H1 (cell line): ENCODE data around the gene LYPD3. TPM values are rescaled to one million over a fixed set of nuclear protein-coding genes. Genes with fewer than 3 reads are reported as not detected.

Experiments
- CTCF ChIA-PET: fragments of 300-600 bp; sonication (Branson Sonifier 250); formaldehyde crosslinking; loops from one replicate; lab custom pipeline; 2021; ENCODE audit not compliant: partially characterized antibody; lab: Charles Lee
- POLR2A ChIA-PET: fragments of 300-600 bp; sonication (Branson Sonifier 250); formaldehyde crosslinking; loops from one replicate; lab custom pipeline; 2021; ENCODE audit warnings: inconsistent platforms; ENCODE audit not compliant: partially characterized antibody; lab: Charles Lee
- DNase-seq, 2 experiments: peaks; one replicate each; pipeline versions ENCODE4 v3.0.0 to v3.0.0-alpha.2; 2010 to 2022; ENCODE audit warnings: low spot score in 2 of 2, low read depth in 1 of 2, mixed read lengths in 1 of 2
- FAIRE-seq: peaks from 2 replicates; lab custom pipeline; 2011; peaks lifted over from hg19 to GRCh38; lab: Jason Lieb, UNC
- H2AFZ ChIP-seq: 2 replicates; pipeline ENCODE4 v1.8.1; 2012; ENCODE audit warnings: low read length, inconsistent platforms
- H2AK5ac ChIP-seq: 2 replicates; pipeline ENCODE4 v1.6.1; 2013; ENCODE audit warnings: low read depth, low read length
- H2BK120ac ChIP-seq: replicated peaks from 2 replicates; pipeline ENCODE3; 2013; ENCODE audit warnings: low read depth, low read length, inconsistent platforms
- H2BK12ac ChIP-seq: 2 replicates; pipeline ENCODE4 v1.6.1; 2013; ENCODE audit warnings: low read depth, low read length
- H2BK15ac ChIP-seq: 2 replicates; pipeline ENCODE4 v1.6.1; 2013; ENCODE audit warnings: low read length
- H2BK20ac ChIP-seq: 2 replicates; pipeline ENCODE4 v1.6.1; 2013; ENCODE audit warnings: low read length
- H2BK5ac ChIP-seq: 2 replicates; pipeline ENCODE4 v1.6.1; 2013; ENCODE audit warnings: low read depth, low read length
- H3K14ac ChIP-seq: 2 replicates; pipeline ENCODE4 v1.6.1; 2013; ENCODE audit warnings: inconsistent platforms; ENCODE audit not compliant: insufficient read length
- H3K18ac ChIP-seq: 2 replicates; pipeline ENCODE4 v1.6.1; 2013; ENCODE audit warnings: low read length; ENCODE audit errors: extremely low read depth
- H3K23ac ChIP-seq: 2 replicates; pipeline ENCODE4 v1.6.1; 2013; ENCODE audit warnings: inconsistent platforms; ENCODE audit not compliant: insufficient read length
- H3K23me2 ChIP-seq: 2 replicates; pipeline ENCODE4 v1.6.1; 2013; ENCODE audit warnings: low read depth, low read length
- H3K27ac ChIP-seq: 2 replicates; pipeline ENCODE4 v1.6.1; 2011; ENCODE audit warnings: low read depth, low read length, inconsistent platforms
- H3K27me3 ChIP-seq, 4 experiments: replicated peaks in 1 of 4; 1 replicate in 1 of 4; 2 replicates in 3 of 4; pipeline versions ENCODE4 v1.6.1 to v1.8.1; 2011 to 2013; ENCODE audit warnings: low read length in 3 of 4, mild to moderate bottlenecking in 3 of 4, inconsistent platforms in 2 of 4, mixed read lengths in 2 of 4, moderate library complexity in 1 of 4; ENCODE audit not compliant: control insufficient read depth in 3 of 4, insufficient read depth in 3 of 4; ENCODE audit errors: extremely low read depth in 1 of 4
- H3K36me3 ChIP-seq, 4 experiments: 2 replicates each; pipeline versions ENCODE4 v1.6.1 to v1.8.1; 2011 to 2013; ENCODE audit warnings: mild to moderate bottlenecking in 4 of 4, low read length in 3 of 4, moderate library complexity in 2 of 4, control low read depth in 1 of 4, inconsistent platforms in 1 of 4; ENCODE audit not compliant: insufficient read depth in 4 of 4, control insufficient read depth in 2 of 4
- H3K4ac ChIP-seq: replicated peaks from 2 replicates; pipeline ENCODE3; 2013; ENCODE audit warnings: low read length, low read depth, mixed read lengths, inconsistent platforms; ENCODE audit not compliant: insufficient read length
- H3K4me1 ChIP-seq, 4 experiments: replicated peaks in 1 of 4; 1 replicate in 1 of 4; 2 replicates in 3 of 4; pipeline versions ENCODE4 v1.6.1 to v1.8.1; 2011 to 2013; ENCODE audit warnings: low read length in 3 of 4, inconsistent platforms in 2 of 4, mixed read lengths in 1 of 4; ENCODE audit not compliant: insufficient read depth in 4 of 4, control insufficient read depth in 3 of 4
- H3K4me2 ChIP-seq, 2 experiments: 2 replicates each; pipeline versions ENCODE4 v1.6.1 to v1.8.1; 2011 to 2013; ENCODE audit warnings: low read depth in 2 of 2, low read length in 2 of 2, control low read depth in 1 of 2, inconsistent platforms in 1 of 2, mild to moderate bottlenecking in 1 of 2; ENCODE audit not compliant: insufficient read depth in 1 of 2
- H3K4me3 ChIP-seq, 4 experiments: fragments of 200-600, 300-600 bp in 1 of 4; sonication (generic), shearing (Covaris generic), sonication (Bioruptor Twin) in 1 of 4; 2 replicates each; pipeline versions ENCODE4 v1.5.1 to v1.8.1; 2011 to 2016; ENCODE audit warnings: low read length in 4 of 4, low read depth in 3 of 4, control low read depth in 2 of 4, inconsistent platforms in 2 of 4, mild to moderate bottlenecking in 2 of 4, mixed read lengths in 1 of 4, moderate library complexity in 1 of 4; ENCODE audit not compliant: insufficient read depth in 2 of 4; ENCODE audit errors: extremely low read depth in 1 of 4
- H3K56ac ChIP-seq: replicated peaks from 2 replicates; pipeline ENCODE3; 2013; ENCODE audit warnings: low read depth, mild to moderate bottlenecking, mixed read lengths, low read length, inconsistent platforms; ENCODE audit not compliant: insufficient read length
- H3K79me1 ChIP-seq: 2 replicates; pipeline ENCODE4 v1.6.1; 2013; ENCODE audit warnings: low read depth, low read length, control low read depth
- H3K79me2 ChIP-seq, 2 experiments: 2 replicates each; pipeline versions ENCODE4 v1.6.1 to v1.8.1; 2012 to 2013; ENCODE audit warnings: low read length in 2 of 2, mild to moderate bottlenecking in 2 of 2, inconsistent platforms in 1 of 2; ENCODE audit not compliant: insufficient read depth in 2 of 2, control insufficient read depth in 1 of 2
- H3K9ac ChIP-seq, 4 experiments: replicated peaks in 1 of 4; 1 replicate in 1 of 4; 2 replicates in 3 of 4; pipeline versions ENCODE4 v1.6.1 to v1.8.1; 2011 to 2013; ENCODE audit warnings: low read depth in 3 of 4, low read length in 3 of 4, control low read depth in 2 of 4, mild to moderate bottlenecking in 2 of 4, moderate library complexity in 2 of 4, inconsistent platforms in 1 of 4; ENCODE audit errors: extremely low read depth in 1 of 4
- H3K9me3 ChIP-seq, 2 experiments: 2 replicates each; pipeline versions ENCODE4 v1.6.1 to v1.8.1; 2012 to 2013; ENCODE audit warnings: mild to moderate bottlenecking in 2 of 2, moderate library complexity in 2 of 2, control low read depth in 1 of 2, inconsistent platforms in 1 of 2, low read depth in 1 of 2, low read length in 1 of 2, mixed read lengths in 1 of 2; ENCODE audit not compliant: insufficient read depth in 2 of 2
- H4K20me1 ChIP-seq, 2 experiments: replicated peaks in 1 of 2; 2 replicates each; pipeline versions ENCODE3 to v1.8.1; 2011 to 2013; ENCODE audit warnings: inconsistent platforms in 2 of 2, low read length in 2 of 2, mild to moderate bottlenecking in 1 of 2; ENCODE audit not compliant: insufficient read depth in 2 of 2, control insufficient read depth in 1 of 2
- H4K5ac ChIP-seq: 2 replicates; pipeline ENCODE4 v1.6.1; 2013; ENCODE audit warnings: low read length, low read depth, mixed read lengths, inconsistent platforms; ENCODE audit not compliant: insufficient read length
- H4K8ac ChIP-seq: 2 replicates; pipeline ENCODE4 v1.8.0; 2013; ENCODE audit warnings: mild to moderate bottlenecking, moderate library complexity, low read length, inconsistent platforms; ENCODE audit not compliant: insufficient read depth; ENCODE audit errors: extremely low read depth
- H4K91ac ChIP-seq: replicated peaks from 2 replicates; pipeline ENCODE3; 2013; ENCODE audit warnings: low read length, mixed read lengths, inconsistent platforms; ENCODE audit not compliant: insufficient read length
- BACH1 ChIP-seq: IDR thresholded peaks from 2 replicates; pipeline ENCODE4 v1.6.1; 2012; ENCODE audit warnings: low read length, improper control_type of control experiment
- KDM4A ChIP-seq: IDR thresholded peaks from one replicate; pipeline ENCODE4 v1.7.1; 2012; ENCODE audit warnings: low read depth, mild to moderate bottlenecking, moderate library complexity, low read length, inconsistent platforms; ENCODE audit not compliant: severe bottlenecking
- POLR2A ChIP-seq, 2 experiments: IDR thresholded peaks; 1 replicate in 1 of 2; 2 replicates in 1 of 2; pipeline ENCODE4 v1.6.1; 2011; ENCODE audit warnings: low read depth in 2 of 2, low read length in 2 of 2, mild to moderate bottlenecking in 2 of 2; ENCODE audit errors: control extremely low read depth in 1 of 2
- RFX5 ChIP-seq: IDR thresholded peaks from 2 replicates; pipeline ENCODE4 v1.6.1; 2011; ENCODE audit warnings: low read depth, low read length, improper control_type of control experiment, borderline replicate concordance
- SIX5 ChIP-seq: IDR thresholded peaks from 2 replicates; pipeline ENCODE4 v1.6.1; 2011; ENCODE audit warnings: mild to moderate bottlenecking, low read depth, low read length
- SP4 ChIP-seq: IDR thresholded peaks from 2 replicates; pipeline ENCODE4 v1.6.1; 2012; ENCODE audit warnings: low read length, inconsistent platforms
- SRF ChIP-seq: IDR thresholded peaks from 2 replicates; pipeline ENCODE4 v1.6.1; 2011; ENCODE audit warnings: mild to moderate bottlenecking, low read depth, low read length, moderate library complexity
- ZNF274 ChIP-seq: IDR thresholded peaks from 2 replicates; pipeline ENCODE4 v1.7.0; 2012; ENCODE audit warnings: low read length, borderline replicate concordance; ENCODE audit errors: extremely low read depth
- WGBS, 2 experiments: shearing (Covaris generic) in 1 of 2; methylation state at CpG; one replicate each; pipeline versions ENCODE4 v1.1.6 to v1.1.7; 2013 to 2015; ENCODE audit warnings: low lambda C conversion rate in 2 of 2, mixed read lengths in 2 of 2, inconsistent platforms in 1 of 2, low coverage in 1 of 2, missing lambda C conversion rate in 1 of 2; ENCODE audit not compliant: insufficient replicate concordance in 2 of 2, insufficient coverage in 1 of 2, insufficient read length in 1 of 2; ENCODE audit errors: extremely low coverage in 1 of 2, missing lambda C conversion rate in 1 of 2; 5-methylcytosine and 5-hydroxymethylcytosine counted together
- polyA plus RNA-seq, 7 experiments: library from polyadenylated mRNA; depleted of rRNA in 3 of 7; stranded (reverse) in 5 of 7; unstranded in 2 of 7; fragments of >200 nt in 5 of 7; fragments of 200-250 nt in 2 of 7; gene quantifications; 1 replicate in 5 of 7; 2 replicates in 1 of 7; 4 replicates in 1 of 7; pipeline versions ENCODE4 v1.2.1 to v1.2.3, GENCODE V29; 2011 to 2013; ENCODE audit warnings: missing spikeins in 2 of 7, mixed read lengths in 2 of 7
- total RNA-seq: library from RNA; stranded (reverse); fragmentation: NEBNext Ultra II Directional; extraction: Animal tissue kit (Norgen Biotek cat#: 25700); gene quantifications from 2 replicates; pipeline ENCODE4 v1.2.1, GENCODE V29; 2021

LYPD3 gene
- total and polyA plus RNA-seq, 2 of the 8 experiments (the other 6 are each of a cell fraction or from before 2014, with no cell fraction given): 4.1 to 16.4 TPM

GRCh38 chr19:43444531-43445287 lies 20.7 kb downstream of the LYPD3 start:
- no peak overlapping the region for H3K27ac ChIP-seq
- no peaks in the 10 kb centered on the region for H3K4me1 ChIP-seq
- H2BK20ac ChIP-seq: no peak overlapping the region
- H4K5ac ChIP-seq: no peak overlapping the region
- no peaks in the 10 kb centered on the region for H3K36me3 ChIP-seq
- no peak overlapping the region for H3K18ac ChIP-seq
- H3K27me3 ChIP-seq: no peaks in the 10 kb centered on the region
- no peak for TF ChIP-seq RFX5
- TF ChIP-seq SRF: no peak
- no peak for TF ChIP-seq BACH1
- no peak for TF ChIP-seq SIX5
- TF ChIP-seq POLR2A (IDR thresholded peaks at IDR 0.05; ENCODE audit: control extremely low read depth in 1 of 2, low read depth in 2 of 2, low read length in 2 of 2): no peak
- no peak for TF ChIP-seq KDM4A
- no peak for TF ChIP-seq ZNF274
- no peak for TF ChIP-seq SP4
- ChIA-PET POLR2A (interaction anchor here (1.5 to 1.8 kb wide), 2 partner anchors 18 to 87 kb away, joined by 3 to 4 read pairs; no protein-coding TSS in a partner anchor), CTCF (interaction anchor here (0.6 to 6.5 kb wide), 4 partner anchors 12 to 1321 kb away, joined by 3 to 192 read pairs (median 24); partner anchors contain the start of gene ETHE1)
- DNase-seq (no peak), FAIRE-seq (no peak)
- H2BK12ac ChIP-seq: no peak overlapping the region
- H3K79me2 ChIP-seq: no peaks in the 10 kb centered on the region
- no peaks in the 10 kb centered on the region for H4K20me1 ChIP-seq
- no peak overlapping the region for H4K8ac ChIP-seq
- H3K79me1 ChIP-seq: no peaks in the 10 kb centered on the region
- no peaks in the 10 kb centered on the region for H3K9me3 ChIP-seq
- no peak overlapping the region for H2AK5ac ChIP-seq
- H4K91ac ChIP-seq: no peak overlapping the region
- no peak overlapping the region for H2BK5ac ChIP-seq
- no peak overlapping the region for H2BK120ac ChIP-seq
- H2AFZ ChIP-seq: no peak overlapping the region
- H3K9ac ChIP-seq: no peak overlapping the region
- no peak overlapping the region for H3K56ac ChIP-seq
- H3K23me2 ChIP-seq: no peaks in the 10 kb centered on the region
- H3K4me3 ChIP-seq: no peak overlapping the region
- no peak overlapping the region for H3K4me2 ChIP-seq
- no peak overlapping the region for H3K4ac ChIP-seq
- 91% methylated on average over 15 of the region's 15 CpGs; no CpG with 5 or more reads in 1 of the 2 experiments for whole genome bisulfite sequencing, 2 experiments
- H3K23ac ChIP-seq: no peak overlapping the region
- peak overlapping the region; percentile 16; the same call in 1 of the 2 replicates for H2BK15ac ChIP-seq
- no peak overlapping the region for H3K14ac ChIP-seq
